Sigmoid colon (tissue), 4 donors: ENCODE measurements around the gene MAPT.

Experiments
- POLR2AphosphoS5 ChIP-seq, 4 donors: sonication (generic); formaldehyde crosslinking; IDR thresholded peaks; one replicate each; pipeline ENCODE4 v1.6.1; 2017; ENCODE audit warnings: antibody characterized with exemption in 4 of 4
- TF ChIP-seq, protein P1 (sequence below), 4 experiments: fragments of 450-650 bp in 3 of 4; fragments of 200-600 bp in 1 of 4; IDR thresholded peaks; one replicate each; pipeline ENCODE4 v1.5.1; 2016 to 2019; ENCODE audit warnings: antibody characterized with exemption in 4 of 4, mild to moderate bottlenecking in 3 of 4, moderate library complexity in 2 of 4

GRCh38 chr17:45896803-45897693 is 2.7 kb downstream of the MAPT start:
- no peak for TF ChIP-seq POLR2AphosphoS5 (IDR thresholded peaks at IDR 0.05)
- TF ChIP-seq, protein P1, sequence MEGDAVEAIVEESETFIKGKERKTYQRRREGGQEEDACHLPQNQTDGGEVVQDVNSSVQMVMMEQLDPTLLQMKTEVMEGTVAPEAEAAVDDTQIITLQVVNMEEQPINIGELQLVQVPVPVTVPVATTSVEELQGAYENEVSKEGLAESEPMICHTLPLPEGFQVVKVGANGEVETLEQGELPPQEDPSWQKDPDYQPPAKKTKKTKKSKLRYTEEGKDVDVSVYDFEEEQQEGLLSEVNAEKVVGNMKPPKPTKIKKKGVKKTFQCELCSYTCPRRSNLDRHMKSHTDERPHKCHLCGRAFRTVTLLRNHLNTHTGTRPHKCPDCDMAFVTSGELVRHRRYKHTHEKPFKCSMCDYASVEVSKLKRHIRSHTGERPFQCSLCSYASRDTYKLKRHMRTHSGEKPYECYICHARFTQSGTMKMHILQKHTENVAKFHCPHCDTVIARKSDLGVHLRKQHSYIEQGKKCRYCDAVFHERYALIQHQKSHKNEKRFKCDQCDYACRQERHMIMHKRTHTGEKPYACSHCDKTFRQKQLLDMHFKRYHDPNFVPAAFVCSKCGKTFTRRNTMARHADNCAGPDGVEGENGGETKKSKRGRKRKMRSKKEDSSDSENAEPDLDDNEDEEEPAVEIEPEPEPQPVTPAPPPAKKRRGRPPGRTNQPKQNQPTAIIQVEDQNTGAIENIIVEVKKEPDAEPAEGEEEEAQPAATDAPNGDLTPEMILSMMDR (IDR thresholded peaks at IDR 0.05): no peak
